GM23248 (cell line): ENCODE results near the gene GFRA3. TPM values are rescaled to one million over a fixed set of nuclear protein-coding genes. Genes with fewer than 3 reads are reported as not detected.

Experiments
- DNase-seq: peaks from one replicate; pipeline ENCODE4 v3.0.0-alpha.2; 2015
- H2AFZ ChIP-seq: fragments of 200-600 bp; sonication (generic); 2 replicates; pipeline ENCODE4 v1.6.1; 2016; ENCODE audit warnings: antibody characterized with exemption
- H3F3A ChIP-seq: fragments of 200-600 bp; sonication (generic); 2 replicates; pipeline ENCODE4 v1.6.1; 2016; ENCODE audit warnings: mild to moderate bottlenecking, antibody characterized with exemption, mixed run types; ENCODE audit not compliant: insufficient read depth
- H3K27ac ChIP-seq: fragments of 200-600 bp; sonication (generic); 2 replicates; pipeline ENCODE4 v1.5.1; 2016; ENCODE audit warnings: mild to moderate bottlenecking
- H3K27me3 ChIP-seq: fragments of 200-600 bp; sonication (generic); replicated peaks from 2 replicates; pipeline ENCODE4 v1.6.1; 2016; ENCODE audit warnings: mild to moderate bottlenecking; ENCODE audit not compliant: insufficient read depth
- H3K36me3 ChIP-seq: fragments of 200-600 bp; sonication (generic); 2 replicates; pipeline ENCODE4 v1.6.1; 2016; ENCODE audit warnings: low read depth, mild to moderate bottlenecking
- H3K4me1 ChIP-seq: fragments of 200-600 bp; sonication (generic); 2 replicates; pipeline ENCODE4 v1.6.1; 2016; ENCODE audit warnings: mild to moderate bottlenecking; ENCODE audit not compliant: insufficient read depth
- H3K4me2 ChIP-seq: fragments of 200-600 bp; sonication (generic); one replicate; pipeline ENCODE4 v1.6.1; 2016; ENCODE audit warnings: mild to moderate bottlenecking; ENCODE audit not compliant: unreplicated experiment
- H3K4me3 ChIP-seq: fragments of 200-600 bp; sonication (generic); 2 replicates; pipeline ENCODE4 v1.5.1; 2016; ENCODE audit warnings: mild to moderate bottlenecking
- H3K79me2 ChIP-seq: fragments of 200-600 bp; sonication (generic); 2 replicates; pipeline ENCODE4 v1.6.1; 2016; ENCODE audit warnings: mild to moderate bottlenecking; ENCODE audit not compliant: insufficient read depth
- H3K9ac ChIP-seq: fragments of 200-600 bp; sonication (generic); 2 replicates; pipeline ENCODE4 v1.6.1; 2016; ENCODE audit warnings: mild to moderate bottlenecking
- H3K9me2 ChIP-seq: fragments of 200-600 bp; sonication (generic); 2 replicates; pipeline ENCODE4 v1.6.1; 2016; ENCODE audit warnings: mixed run types, mild to moderate bottlenecking, moderate library complexity; ENCODE audit not compliant: insufficient read depth
- H3K9me3 ChIP-seq: fragments of 200-600 bp; sonication (generic); one replicate; pipeline ENCODE4 v1.6.1; 2017; ENCODE audit warnings: low read depth
- H4K20me1 ChIP-seq: fragments of 200-600 bp; sonication (generic); 2 replicates; pipeline ENCODE4 v1.6.0; 2016; ENCODE audit not compliant: insufficient read depth
- EZH2 ChIP-seq: fragments of 200-600 bp; sonication (generic); IDR thresholded peaks from 2 replicates; pipeline ENCODE4 v1.6.1; 2018; ENCODE audit warnings: antibody characterized with exemption, mild to moderate bottlenecking; ENCODE audit not compliant: insufficient read depth, poor library complexity, severe bottlenecking
- EZH2phosphoT487 ChIP-seq: fragments of 200-600 bp; sonication (generic); IDR thresholded peaks from 2 replicates; pipeline ENCODE4 v1.6.1; 2018; ENCODE audit warnings: antibody characterized with exemption, moderate library complexity, mild to moderate bottlenecking, low read depth; ENCODE audit not compliant: insufficient read depth
- WGBS, 2 experiments: methylation state at CpG; one replicate each; pipeline ENCODE4 v1.1.6; 2015 to 2017; ENCODE audit warnings: low lambda C conversion rate in 2 of 2, low coverage in 1 of 2; ENCODE audit errors: missing lambda C conversion rate in 2 of 2; 5-methylcytosine and 5-hydroxymethylcytosine counted together
- in situ Hi-C: fragments of 300-500 bp; cut with MboI; formaldehyde crosslinking; loops from 2 replicates; pipeline ENCODE4 v1.15.0; 2020
- polyA plus RNA-seq: library from polyadenylated mRNA; unstranded; fragments of >200 nt; fragmentation: Nextera tagmentation; extraction: Ambion mirVana; gene quantifications from 2 replicates; pipeline ENCODE4 v1.2.1, GENCODE V29; 2016
- total RNA-seq: library from RNA; depleted of rRNA; stranded (reverse); fragments of >200 nt; shearing (Covaris generic); gene quantifications from 2 replicates; pipeline ENCODE4 v1.2.3, GENCODE V29; 2014; rRNA removed

Gene GFRA3
- total and polyA plus RNA-seq, 2 experiments from 2014 or later, result not detected

GRCh38 chr5:138210985-138211384 lies 63.4 kb downstream of the GFRA3 start:
- no peaks in the 10 kb centered on the region for H3K27me3 ChIP-seq
- H3K4me3 ChIP-seq, result no peak overlapping the region
- no peaks in the 10 kb centered on the region for H4K20me1 ChIP-seq
- H3K79me2 ChIP-seq, result peaks cover 70% of the 10 kb centered on the region
- TF ChIP-seq EZH2 (no peak), EZH2phosphoT487 (no peak)
- no peak overlapping the region for H3K4me2 ChIP-seq
- no peak overlapping the region for H3K27ac ChIP-seq
- H2AFZ ChIP-seq, result no peak overlapping the region
- no peak for DNase-seq
- no peaks in the 10 kb centered on the region for H3K9me2 ChIP-seq
- 83% methylated on average over 3 of the region's 3 CpGs for WGBS, 2 experiments
- no peak overlapping the region for H3K9ac ChIP-seq
- in situ Hi-C loops, result no loop called here
- H3F3A ChIP-seq, result no peaks in the 10 kb centered on the region
- peaks cover 9% of the 10 kb centered on the region; the same call in 1 of the 2 replicates for H3K4me1 ChIP-seq
- no peaks in the 10 kb centered on the region for H3K36me3 ChIP-seq
- no peaks in the 10 kb centered on the region for H3K9me3 ChIP-seq

Other genes with a start within 250 kb of the GFRA3 start
- gene FAM13B, start 241.5 kb downstream of the GFRA3 start, total RNA-seq, result 19.0 and 26.2 TPM in 2 replicates
- 13.7 and 15.6 TPM in 2 replicates for gene FAM13B, start 241.5 kb downstream of the GFRA3 start, polyA plus RNA-seq
- gene WNT8A, start 190.6 kb downstream of the GFRA3 start, total RNA-seq, result not detected in 2 replicates
- gene WNT8A, start 190.6 kb downstream of the GFRA3 start, polyA plus RNA-seq, result not detected in 2 replicates
- gene NME5, start 135.2 kb downstream of the GFRA3 start, total RNA-seq, result not detected in 2 replicates
- gene NME5, start 135.2 kb downstream of the GFRA3 start, polyA plus RNA-seq, result not detected in 2 replicates
- 41.7 and 49.5 TPM in 2 replicates for gene BRD8, start 96.0 kb downstream of the GFRA3 start, total RNA-seq
- gene BRD8, start 96.0 kb downstream of the GFRA3 start, polyA plus RNA-seq, result 59.9 and 64.7 TPM in 2 replicates
- 26.0 and 27.3 TPM in 2 replicates for gene KIF20A, start 95.5 kb downstream of the GFRA3 start, total RNA-seq
- gene KIF20A, start 95.5 kb downstream of the GFRA3 start, polyA plus RNA-seq, result 26.0 and 28.2 TPM in 2 replicates
- 29.1 and 30.5 TPM in 2 replicates for gene CDC23, start 61.3 kb downstream of the GFRA3 start, total RNA-seq
- gene CDC23, start 61.3 kb downstream of the GFRA3 start, polyA plus RNA-seq, result 32.5 and 36.5 TPM in 2 replicates
- gene CDC25C, start 57.2 kb upstream of the GFRA3 start, total RNA-seq, result 4.5 and 5.9 TPM in 2 replicates
- gene CDC25C, start 57.2 kb upstream of the GFRA3 start, polyA plus RNA-seq, result 2.9 and 4.4 TPM in 2 replicates
- gene FAM53C, start 63.6 kb upstream of the GFRA3 start, total RNA-seq, result 26.8 and 34.8 TPM in 2 replicates
- 25.5 and 26.7 TPM in 2 replicates for gene FAM53C, start 63.6 kb upstream of the GFRA3 start, polyA plus RNA-seq
- gene KDM3B, start 78.1 kb upstream of the GFRA3 start, total RNA-seq, result 26.8 and 28.3 TPM in 2 replicates
- gene KDM3B, start 78.1 kb upstream of the GFRA3 start, polyA plus RNA-seq, result 9.8 and 12.6 TPM in 2 replicates
- gene REEP2, start 164.4 kb upstream of the GFRA3 start, total RNA-seq, result 4.4 and 5.0 TPM in 2 replicates
- gene REEP2, start 164.4 kb upstream of the GFRA3 start, polyA plus RNA-seq, result 8.6 and 9.4 TPM in 2 replicates
- 14.3 and 19.0 TPM in 2 replicates for gene EGR1, start 190.9 kb upstream of the GFRA3 start, total RNA-seq
- 161 and 170 TPM in 2 replicates for gene EGR1, start 190.9 kb upstream of the GFRA3 start, polyA plus RNA-seq